ENCODE results near the gene HID1. TPM values are rescaled to one million over a fixed set of nuclear protein-coding genes. Genes with fewer than 3 reads are reported as not detected.

Gene HID1
- total and polyA plus RNA-seq, 2 experiments from 2014 or later: 8.7 to 10.9 TPM

- H3K36me3 Mint-ChIP-seq (ENCODE audit: low read depth): no peaks in the 10 kb centered on the region; the same call in 2 of the 3 replicates
- H3K36me3 ChIP-seq (ENCODE audit: insufficient read depth): no peaks in the 10 kb centered on the region
- no peak overlapping the region for H3K27ac ChIP-seq (ENCODE audit: low read depth)
- TF ChIP-seq, protein P1, sequence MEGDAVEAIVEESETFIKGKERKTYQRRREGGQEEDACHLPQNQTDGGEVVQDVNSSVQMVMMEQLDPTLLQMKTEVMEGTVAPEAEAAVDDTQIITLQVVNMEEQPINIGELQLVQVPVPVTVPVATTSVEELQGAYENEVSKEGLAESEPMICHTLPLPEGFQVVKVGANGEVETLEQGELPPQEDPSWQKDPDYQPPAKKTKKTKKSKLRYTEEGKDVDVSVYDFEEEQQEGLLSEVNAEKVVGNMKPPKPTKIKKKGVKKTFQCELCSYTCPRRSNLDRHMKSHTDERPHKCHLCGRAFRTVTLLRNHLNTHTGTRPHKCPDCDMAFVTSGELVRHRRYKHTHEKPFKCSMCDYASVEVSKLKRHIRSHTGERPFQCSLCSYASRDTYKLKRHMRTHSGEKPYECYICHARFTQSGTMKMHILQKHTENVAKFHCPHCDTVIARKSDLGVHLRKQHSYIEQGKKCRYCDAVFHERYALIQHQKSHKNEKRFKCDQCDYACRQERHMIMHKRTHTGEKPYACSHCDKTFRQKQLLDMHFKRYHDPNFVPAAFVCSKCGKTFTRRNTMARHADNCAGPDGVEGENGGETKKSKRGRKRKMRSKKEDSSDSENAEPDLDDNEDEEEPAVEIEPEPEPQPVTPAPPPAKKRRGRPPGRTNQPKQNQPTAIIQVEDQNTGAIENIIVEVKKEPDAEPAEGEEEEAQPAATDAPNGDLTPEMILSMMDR (conservative IDR thresholded peaks at IDR 0.05; ENCODE audit: low read depth in 2 of 2): peak; percentile 35 to 48
- no peak for TF ChIP-seq NANOG (IDR thresholded peaks at IDR 0.05; ENCODE audit: borderline replicate concordance)
- no peaks in the 10 kb centered on the region; the same call in 2 of the 3 replicates for H3K9me3 Mint-ChIP-seq
- no peaks in the 10 kb centered on the region for H3F3A ChIP-seq (replicated peaks; ENCODE audit: low read depth)
- no peaks in the 10 kb centered on the region for H3K9me2 ChIP-seq (ENCODE audit: insufficient read depth)
- H3K4me2 ChIP-seq: no peak overlapping the region
- H3K27ac Mint-ChIP-seq: no peak overlapping the region
- no peak overlapping the region for H2AFZ ChIP-seq
- peaks cover 7% of the 10 kb centered on the region for H3K4me1 Mint-ChIP-seq
- no peaks in the 10 kb centered on the region for H3K79me2 ChIP-seq (replicated peaks; ENCODE audit: insufficient read depth)
- peaks cover 6% of the 10 kb centered on the region; the same call in 1 of the 2 replicates for H3K4me1 ChIP-seq (ENCODE audit: insufficient read depth)
- ATAC-seq: peak; percentile 32
- H3K4me3 ChIP-seq: no peak overlapping the region
- no peaks in the 10 kb centered on the region for H4K20me1 ChIP-seq (replicated peaks; ENCODE audit: insufficient read depth)
- H3K4me3 Mint-ChIP-seq: no peak overlapping the region
- H3K27me3 Mint-ChIP-seq (ENCODE audit: insufficient read depth, low read depth, poor library complexity): peaks cover 18% of the 10 kb centered on the region
- DNase-seq (ENCODE audit: low spot score): peak; percentile 47
- peaks cover 5% of the 10 kb centered on the region; the same call in 1 of the 2 replicates for H3K27me3 ChIP-seq (ENCODE audit: insufficient read depth)
Measured at GRCh38 chr17:74963656-74964055, 8.9 kb downstream of the HID1 start.

GRCh38 chr17:74962622-74963394 lies 9.8 kb downstream of the HID1 start:
- H3K36me3 ChIP-seq (ENCODE audit: insufficient read depth): no peaks in the 10 kb centered on the region
- no peak overlapping the region for H3K27ac Mint-ChIP-seq
- TF ChIP-seq, protein P1 (conservative IDR thresholded peaks at IDR 0.05; ENCODE audit: low read depth in 2 of 2): no peak
- no peak for TF ChIP-seq EZH2phosphoT487 (IDR thresholded peaks at IDR 0.05; ENCODE audit: unreplicated experiment)
- TF ChIP-seq ZNF331 (CRISPR knock-in tag; IDR thresholded peaks at IDR 0.05; ENCODE audit: low read depth): no peak
- no peak for TF ChIP-seq STAT1 (IDR thresholded peaks at IDR 0.05; ENCODE audit: unreplicated experiment)
- no peak for TF ChIP-seq EZH2 (IDR thresholded peaks at IDR 0.05; ENCODE audit: low read depth, unreplicated experiment)
- TF ChIP-seq ZNF114 (CRISPR knock-in tag; IDR thresholded peaks at IDR 0.05): no peak
- TF ChIP-seq NANOG (IDR thresholded peaks at IDR 0.05; ENCODE audit: borderline replicate concordance): no peak
- TF ChIP-seq JUNB (IDR thresholded peaks at IDR 0.05; ENCODE audit: unreplicated experiment): no peak
- TF ChIP-seq, protein P2, sequence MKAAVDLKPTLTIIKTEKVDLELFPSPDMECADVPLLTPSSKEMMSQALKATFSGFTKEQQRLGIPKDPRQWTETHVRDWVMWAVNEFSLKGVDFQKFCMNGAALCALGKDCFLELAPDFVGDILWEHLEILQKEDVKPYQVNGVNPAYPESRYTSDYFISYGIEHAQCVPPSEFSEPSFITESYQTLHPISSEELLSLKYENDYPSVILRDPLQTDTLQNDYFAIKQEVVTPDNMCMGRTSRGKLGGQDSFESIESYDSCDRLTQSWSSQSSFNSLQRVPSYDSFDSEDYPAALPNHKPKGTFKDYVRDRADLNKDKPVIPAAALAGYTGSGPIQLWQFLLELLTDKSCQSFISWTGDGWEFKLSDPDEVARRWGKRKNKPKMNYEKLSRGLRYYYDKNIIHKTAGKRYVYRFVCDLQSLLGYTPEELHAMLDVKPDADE (IDR thresholded peaks at IDR 0.05): no peak
- TF ChIP-seq, protein P3, sequence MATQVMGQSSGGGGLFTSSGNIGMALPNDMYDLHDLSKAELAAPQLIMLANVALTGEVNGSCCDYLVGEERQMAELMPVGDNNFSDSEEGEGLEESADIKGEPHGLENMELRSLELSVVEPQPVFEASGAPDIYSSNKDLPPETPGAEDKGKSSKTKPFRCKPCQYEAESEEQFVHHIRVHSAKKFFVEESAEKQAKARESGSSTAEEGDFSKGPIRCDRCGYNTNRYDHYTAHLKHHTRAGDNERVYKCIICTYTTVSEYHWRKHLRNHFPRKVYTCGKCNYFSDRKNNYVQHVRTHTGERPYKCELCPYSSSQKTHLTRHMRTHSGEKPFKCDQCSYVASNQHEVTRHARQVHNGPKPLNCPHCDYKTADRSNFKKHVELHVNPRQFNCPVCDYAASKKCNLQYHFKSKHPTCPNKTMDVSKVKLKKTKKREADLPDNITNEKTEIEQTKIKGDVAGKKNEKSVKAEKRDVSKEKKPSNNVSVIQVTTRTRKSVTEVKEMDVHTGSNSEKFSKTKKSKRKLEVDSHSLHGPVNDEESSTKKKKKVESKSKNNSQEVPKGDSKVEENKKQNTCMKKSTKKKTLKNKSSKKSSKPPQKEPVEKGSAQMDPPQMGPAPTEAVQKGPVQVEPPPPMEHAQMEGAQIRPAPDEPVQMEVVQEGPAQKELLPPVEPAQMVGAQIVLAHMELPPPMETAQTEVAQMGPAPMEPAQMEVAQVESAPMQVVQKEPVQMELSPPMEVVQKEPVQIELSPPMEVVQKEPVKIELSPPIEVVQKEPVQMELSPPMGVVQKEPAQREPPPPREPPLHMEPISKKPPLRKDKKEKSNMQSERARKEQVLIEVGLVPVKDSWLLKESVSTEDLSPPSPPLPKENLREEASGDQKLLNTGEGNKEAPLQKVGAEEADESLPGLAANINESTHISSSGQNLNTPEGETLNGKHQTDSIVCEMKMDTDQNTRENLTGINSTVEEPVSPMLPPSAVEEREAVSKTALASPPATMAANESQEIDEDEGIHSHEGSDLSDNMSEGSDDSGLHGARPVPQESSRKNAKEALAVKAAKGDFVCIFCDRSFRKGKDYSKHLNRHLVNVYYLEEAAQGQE (IDR thresholded peaks at IDR 0.05; ENCODE audit: unreplicated experiment): no peak
- no peak for TF ChIP-seq POLR2AphosphoS5 (IDR thresholded peaks at IDR 0.05; ENCODE audit: low read depth)
- no peak for ATAC-seq
- no peak overlapping the region for H3K4me2 ChIP-seq
- peaks cover 2% of the 10 kb centered on the region for H3K4me1 Mint-ChIP-seq
- H4K20me1 ChIP-seq (replicated peaks; ENCODE audit: insufficient read depth): no peaks in the 10 kb centered on the region
- H3K4me3 Mint-ChIP-seq: no peak overlapping the region
- H2AFZ ChIP-seq: no peak overlapping the region
- H3F3A ChIP-seq (replicated peaks; ENCODE audit: low read depth): no peaks in the 10 kb centered on the region
- H3K36me3 Mint-ChIP-seq (ENCODE audit: low read depth): no peaks in the 10 kb centered on the region; the same call in 2 of the 3 replicates
- no peak for DNase-seq (ENCODE audit: low spot score)
- H3K79me2 ChIP-seq (replicated peaks; ENCODE audit: insufficient read depth): no peaks in the 10 kb centered on the region
- H3K9me3 Mint-ChIP-seq: no peaks in the 10 kb centered on the region; the same call in 2 of the 3 replicates
- H3K9me2 ChIP-seq (ENCODE audit: insufficient read depth): no peaks in the 10 kb centered on the region
- H3K27me3 Mint-ChIP-seq (ENCODE audit: insufficient read depth, low read depth, poor library complexity): peaks cover 18% of the 10 kb centered on the region
- H3K27ac ChIP-seq (ENCODE audit: low read depth): no peak overlapping the region
- H3K27me3 ChIP-seq (ENCODE audit: insufficient read depth): peaks cover 6% of the 10 kb centered on the region; the same call in 1 of the 2 replicates
- H3K4me3 ChIP-seq: no peak overlapping the region
- peaks cover 3% of the 10 kb centered on the region; the same call in 1 of the 2 replicates for H3K4me1 ChIP-seq (ENCODE audit: insufficient read depth)

All from GM23338 (cell line).